ENCODE data around the gene RAPGEF5. TPM values are rescaled to one million over a fixed set of nuclear protein-coding genes. Genes with fewer than 3 reads are reported as not detected.

The RAPGEF5 gene
- total and polyA plus RNA-seq, 10 of the 15 experiments (the other 5 are each of a cell fraction or from before 2014, with no cell fraction given) = 0.38 to 4.0 (median 1.6) TPM; not detected in 1

DNA sequence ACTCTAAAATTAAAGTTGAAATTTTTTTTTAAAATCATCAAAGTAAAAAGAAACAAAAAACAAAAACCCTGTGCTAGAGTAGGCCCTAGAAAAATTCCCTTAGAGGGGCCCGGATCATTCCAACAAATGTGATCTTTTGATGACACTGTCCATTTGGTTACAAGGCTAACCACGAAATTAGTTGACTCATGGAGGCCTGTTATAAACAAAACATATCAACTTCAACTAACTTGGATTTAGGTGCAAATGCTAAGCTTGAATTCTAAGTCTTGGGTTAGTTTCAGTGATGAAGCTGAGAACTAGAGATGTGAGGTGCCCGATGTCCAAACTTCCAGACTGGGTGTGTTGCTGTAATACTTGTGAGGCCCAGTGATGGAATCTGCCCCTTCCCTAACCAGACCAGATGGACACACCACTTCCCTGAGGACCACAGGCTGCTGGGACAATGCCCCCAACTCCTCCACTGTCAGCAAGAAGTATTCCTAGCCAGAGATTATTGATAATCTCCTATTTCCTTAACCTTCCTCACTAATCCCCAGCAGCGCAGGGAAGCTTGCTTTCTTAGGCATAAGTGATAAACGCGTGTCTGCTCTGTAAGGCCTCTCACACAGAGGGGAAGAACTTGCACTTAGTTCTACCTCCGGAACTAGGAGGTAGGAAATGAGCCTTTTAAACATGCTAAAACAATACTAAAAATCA, 108.7 kb downstream of the RAPGEF5 start:
- DNase-seq (ENCODE audit: low read depth, low spot score) (no peak), FAIRE-seq (no peak), ATAC-seq (no peak)
- no peaks in the 10 kb centered on the region for H4K20me1 ChIP-seq (ENCODE audit: control insufficient read depth, insufficient read depth)
- no TSS peak for BruUV-seq (replicated peaks)
- no peak overlapping the region for H3K9ac ChIP-seq (ENCODE audit: control insufficient read depth, insufficient read depth, low read length)
- ChIA-PET CTCF (interaction anchor here (1.3 kb wide), 1 partner anchor 14 kb away, joined by 3 read pairs; no protein-coding TSS in a partner anchor), RAD21 (ENCODE audit: unreplicated experiment) (no interaction called here), SMC1A (ENCODE audit: uncharacterized antibody, unreplicated experiment) (interaction anchor here (1.0 kb wide), 1 partner anchor 8 kb away, joined by 3 read pairs; no protein-coding TSS in a partner anchor), POLR2A (no interaction called here)
- intact Hi-C loops (cut with micrococcal nuclease; ENCODE audit: unreplicated experiment) = no loop called here
- H3K27ac ChIP-seq (ENCODE audit: control insufficient read depth, insufficient read depth) = no peak overlapping the region
- no peaks in the 10 kb centered on the region for H3K4me1 ChIP-seq (ENCODE audit: control insufficient read depth, insufficient read depth, low read length)
- H3K36me3 ChIP-seq (ENCODE audit: control insufficient read depth in 2 of 2, insufficient read depth in 2 of 2, low read length in 1 of 2) = no peaks in the 10 kb centered on the region
- H3K79me2 ChIP-seq (ENCODE audit: control insufficient read depth, insufficient read depth, low read length) = no peaks in the 10 kb centered on the region
- in situ Hi-C loops (cut with MboI) = no loop called here
- no peak overlapping the region for H2AFZ ChIP-seq (ENCODE audit: control insufficient read depth, low read depth, low read length)
- H3K4me2 ChIP-seq (ENCODE audit: control insufficient read depth, insufficient read depth) = no peak overlapping the region
- H3K9me3 ChIP-seq (replicated peaks; ENCODE audit: control insufficient read depth, insufficient read depth, low read length) = no peaks in the 10 kb centered on the region; the same call in 2 of the 3 replicates
- no peak for TF ChIP-seq E4F1 (IDR thresholded peaks at IDR 0.05; ENCODE audit: borderline replicate concordance, partially characterized antibody)
- no peaks in the 10 kb centered on the region for H3K27me3 ChIP-seq (replicated peaks in 1 of 2; ENCODE audit: control insufficient read depth in 2 of 2, insufficient read depth in 2 of 2, low read length in 1 of 2)
- H3K4me3 ChIP-seq = no peak overlapping the region
- 71% methylated on average over 7 of the region's 7 CpGs for WGBS (ENCODE audit: insufficient coverage, insufficient replicate concordance, low lambda C conversion rate, missing lambda C conversion rate)

DNA sequence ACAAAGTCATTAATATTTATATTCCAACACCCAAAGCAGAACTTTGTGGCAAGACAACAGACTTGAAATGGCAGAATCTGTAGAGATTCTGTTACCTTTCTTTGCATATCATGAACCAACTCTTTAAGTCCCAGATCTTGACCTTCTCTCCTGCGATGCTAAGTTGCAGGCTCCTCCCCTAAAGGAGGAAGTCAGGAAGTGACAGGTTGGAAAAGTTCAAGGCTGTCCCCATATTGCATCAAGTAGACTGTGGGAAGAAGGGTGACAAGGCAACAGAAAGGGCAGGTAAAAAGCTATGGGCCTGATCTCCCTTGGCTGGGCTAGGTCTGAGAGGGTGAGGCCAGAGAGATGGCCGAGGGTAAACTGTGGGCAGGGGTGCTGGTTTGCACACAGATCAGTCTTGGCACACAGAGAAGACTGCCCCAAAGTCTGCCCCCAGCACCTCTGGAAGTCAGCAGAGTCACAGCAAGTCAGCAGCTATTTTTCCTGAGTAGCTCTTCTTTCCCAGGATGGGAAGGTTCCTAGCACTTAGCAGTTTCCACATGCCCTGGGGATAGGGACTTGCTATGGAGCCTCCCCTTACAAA, 115.1 kb downstream of the RAPGEF5 start:
- in situ Hi-C loops (cut with MboI) (no loop called here), intact Hi-C loops (cut with micrococcal nuclease; ENCODE audit: unreplicated experiment) (no loop called here)
- ATAC-seq (no peak), FAIRE-seq (no peak), DNase-seq (ENCODE audit: low read depth, low spot score) (no peak)
- ChIA-PET RAD21 (ENCODE audit: unreplicated experiment) (no interaction called here), CTCF (interaction anchor here (1.1 kb wide), 1 partner anchor 15 kb away, joined by 3 read pairs; no protein-coding TSS in a partner anchor), SMC1A (ENCODE audit: uncharacterized antibody, unreplicated experiment) (interaction anchor here (1.4 kb wide), 1 partner anchor 28 kb away, joined by 3 read pairs; no protein-coding TSS in a partner anchor), POLR2A (no interaction called here)
- H3K4me1 ChIP-seq (ENCODE audit: control insufficient read depth, insufficient read depth, low read length) = no peaks in the 10 kb centered on the region
- no TSS peak for BruUV-seq (replicated peaks)
- no peak overlapping the region for H3K27ac ChIP-seq (ENCODE audit: control insufficient read depth, insufficient read depth)
- H3K79me2 ChIP-seq (ENCODE audit: control insufficient read depth, insufficient read depth, low read length) = no peaks in the 10 kb centered on the region
- no peak overlapping the region for H3K9ac ChIP-seq (ENCODE audit: control insufficient read depth, insufficient read depth, low read length)
- no peaks in the 10 kb centered on the region for H3K9me3 ChIP-seq (replicated peaks; ENCODE audit: control insufficient read depth, insufficient read depth, low read length)
- 23% methylated on average over 2 of the region's 2 CpGs for WGBS (ENCODE audit: insufficient coverage, insufficient replicate concordance, low lambda C conversion rate, missing lambda C conversion rate)
- no peaks in the 10 kb centered on the region for H3K27me3 ChIP-seq (replicated peaks in 1 of 2; ENCODE audit: control insufficient read depth in 2 of 2, insufficient read depth in 2 of 2, low read length in 1 of 2)
- H3K36me3 ChIP-seq (ENCODE audit: control insufficient read depth in 2 of 2, insufficient read depth in 2 of 2, low read length in 1 of 2) = no peaks in the 10 kb centered on the region; a peak in 1 of 4 replicates
- H3K4me2 ChIP-seq (ENCODE audit: control insufficient read depth, insufficient read depth) = no peak overlapping the region
- H4K20me1 ChIP-seq (ENCODE audit: control insufficient read depth, insufficient read depth) = no peaks in the 10 kb centered on the region
- H2AFZ ChIP-seq (ENCODE audit: control insufficient read depth, low read depth, low read length) = no peak overlapping the region
- no peak overlapping the region for H3K4me3 ChIP-seq
- TF ChIP-seq FOXM1 (IDR thresholded peaks at IDR 0.05; ENCODE audit: low read depth, low read length) (no peak), BACH1 (IDR thresholded peaks at IDR 0.05; ENCODE audit: borderline replicate concordance) (no peak), SREBF1 (IDR thresholded peaks at IDR 0.05; ENCODE audit: low read length) (no peak), WRNIP1 (IDR thresholded peaks at IDR 0.05; ENCODE audit: borderline replicate concordance, low read depth, low read length) (no peak), RELA (IDR thresholded peaks at IDR 0.05; ENCODE audit: borderline replicate concordance, partially characterized antibody) (no peak), RBBP5 (conservative IDR thresholded peaks at IDR 0.05) (no peak), TCF12 (IDR thresholded peaks at IDR 0.05; ENCODE audit: low read depth, low read length) (no peak), PAX5 (IDR thresholded peaks at IDR 0.05; ENCODE audit: borderline replicate concordance, low read depth, low read length) (no peak), RFX5 (IDR thresholded peaks at IDR 0.05; ENCODE audit: low read depth, low read length) (no peak)
- TF ChIP-seq, protein P1, sequence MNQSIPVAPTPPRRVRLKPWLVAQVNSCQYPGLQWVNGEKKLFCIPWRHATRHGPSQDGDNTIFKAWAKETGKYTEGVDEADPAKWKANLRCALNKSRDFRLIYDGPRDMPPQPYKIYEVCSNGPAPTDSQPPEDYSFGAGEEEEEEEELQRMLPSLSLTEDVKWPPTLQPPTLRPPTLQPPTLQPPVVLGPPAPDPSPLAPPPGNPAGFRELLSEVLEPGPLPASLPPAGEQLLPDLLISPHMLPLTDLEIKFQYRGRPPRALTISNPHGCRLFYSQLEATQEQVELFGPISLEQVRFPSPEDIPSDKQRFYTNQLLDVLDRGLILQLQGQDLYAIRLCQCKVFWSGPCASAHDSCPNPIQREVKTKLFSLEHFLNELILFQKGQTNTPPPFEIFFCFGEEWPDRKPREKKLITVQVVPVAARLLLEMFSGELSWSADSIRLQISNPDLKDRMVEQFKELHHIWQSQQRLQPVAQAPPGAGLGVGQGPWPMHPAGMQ (IDR thresholded peaks at IDR 0.05; ENCODE audit: borderline replicate concordance) = no peak

Data from GM12878 (cell line).